LNCAP (cell line): ENCODE measurements around the gene CCDC177.
A peak's percentile ranks its signal among the peaks of the same experiment; 100 is the strongest.

ENCODE experiments used
- CTCF ChIP-seq: fragments of 450-650 bp; IDR thresholded peaks from 2 replicates; pipeline ENCODE4 v1.5.1; 2017; ENCODE audit warnings: mild to moderate bottlenecking

Gene CCDC177

DNA sequence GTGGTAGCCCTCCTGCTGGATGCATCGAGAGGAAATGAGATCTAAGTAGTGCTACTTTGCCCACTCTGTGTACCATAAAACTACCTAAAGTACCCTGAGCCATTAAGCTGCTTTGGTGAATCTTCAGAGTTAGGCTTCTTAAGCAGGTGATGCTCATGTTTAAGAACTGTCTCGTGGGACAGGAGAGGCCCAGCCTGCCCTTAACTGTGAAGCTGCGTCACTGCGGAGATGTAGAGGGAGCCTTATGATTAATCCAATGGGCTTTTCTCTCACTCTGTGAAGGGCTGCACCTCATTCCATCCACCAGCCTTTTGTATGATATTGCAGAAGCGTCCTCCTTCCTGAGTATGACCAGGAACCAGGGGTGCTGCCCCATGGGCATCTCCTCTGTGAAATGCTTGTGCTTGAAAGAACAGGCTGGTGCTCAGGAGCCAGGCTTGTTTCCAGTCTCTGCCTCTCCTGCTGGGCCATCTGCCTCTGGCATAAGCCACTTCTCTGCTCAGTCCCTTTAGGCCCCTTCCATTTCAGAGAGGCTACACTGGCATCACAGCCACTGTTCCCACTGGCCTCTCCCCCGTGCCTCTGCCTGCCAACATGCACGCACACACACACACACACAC, 6.8 kb upstream of the CCDC177 start:
- TF ChIP-seq CTCF = no peak

DNA sequence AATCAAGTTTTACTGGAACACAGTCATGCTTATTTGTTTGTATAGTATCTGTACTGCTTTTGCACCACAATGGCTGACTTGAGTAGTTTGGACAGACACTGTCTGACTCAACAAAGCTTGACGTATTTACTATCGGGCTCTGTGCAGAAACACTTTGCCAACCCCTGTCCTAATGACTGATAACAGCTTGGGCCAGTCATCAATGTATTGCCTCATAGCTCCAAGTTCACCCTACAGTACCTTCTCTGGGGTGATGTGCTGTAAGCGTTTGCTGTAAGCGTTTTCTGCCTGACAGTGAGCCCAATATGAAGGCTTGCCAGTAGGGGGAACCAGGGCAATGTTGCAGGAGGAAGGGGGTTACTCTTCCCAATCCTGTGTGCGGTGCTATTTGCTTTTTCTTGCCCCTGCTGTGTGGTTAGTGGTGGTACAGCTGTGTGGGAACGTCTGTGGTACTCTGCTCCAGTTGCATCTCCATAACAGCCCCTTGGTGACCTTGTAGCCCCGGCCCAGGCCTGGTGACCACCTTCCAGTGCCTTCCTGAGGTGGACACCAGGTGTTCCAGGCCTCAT, 5.4 kb upstream of the CCDC177 start:
- TF ChIP-seq CTCF = peak; percentile 30; the same call in 1 of the 2 replicates

DNA sequence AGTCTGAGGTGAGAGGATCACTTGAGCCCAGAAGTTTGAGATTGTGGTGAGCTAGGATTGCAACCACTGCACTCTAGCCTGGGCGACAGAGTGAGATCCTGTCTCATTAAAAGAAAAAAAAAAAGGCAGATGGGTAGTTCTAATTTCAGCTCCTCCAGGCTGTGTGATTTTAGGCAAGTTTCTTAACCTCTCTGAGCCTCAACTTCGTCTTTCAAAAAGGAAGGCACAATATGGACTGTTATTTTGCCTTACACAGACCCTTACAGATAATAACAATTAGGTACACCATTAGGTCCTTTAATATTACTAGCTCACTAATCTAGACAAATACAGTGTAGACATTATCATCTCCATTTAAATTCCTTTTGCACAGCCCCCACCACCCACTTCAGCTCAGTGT, 4.8 kb upstream of the CCDC177 start:
- no peak for TF ChIP-seq CTCF

DNA sequence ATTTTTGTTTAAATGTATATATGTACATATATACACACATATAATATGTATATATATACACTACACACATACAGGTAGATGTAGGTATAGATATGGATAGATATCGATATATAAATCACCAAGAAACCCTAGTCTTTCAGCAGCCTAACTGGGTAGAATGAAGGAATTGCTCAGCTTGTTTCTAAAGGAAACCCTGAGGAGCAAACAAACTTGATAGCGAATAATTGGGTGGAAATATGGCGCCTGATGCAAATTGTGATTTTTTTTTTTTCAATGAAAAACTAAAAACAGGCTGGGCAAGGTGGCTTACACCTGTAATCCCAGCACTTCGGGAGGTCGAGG, 254 bp upstream of the CCDC177 start:
- peak; percentile 31; the same call in 1 of the 2 replicates for TF ChIP-seq CTCF

DNA sequence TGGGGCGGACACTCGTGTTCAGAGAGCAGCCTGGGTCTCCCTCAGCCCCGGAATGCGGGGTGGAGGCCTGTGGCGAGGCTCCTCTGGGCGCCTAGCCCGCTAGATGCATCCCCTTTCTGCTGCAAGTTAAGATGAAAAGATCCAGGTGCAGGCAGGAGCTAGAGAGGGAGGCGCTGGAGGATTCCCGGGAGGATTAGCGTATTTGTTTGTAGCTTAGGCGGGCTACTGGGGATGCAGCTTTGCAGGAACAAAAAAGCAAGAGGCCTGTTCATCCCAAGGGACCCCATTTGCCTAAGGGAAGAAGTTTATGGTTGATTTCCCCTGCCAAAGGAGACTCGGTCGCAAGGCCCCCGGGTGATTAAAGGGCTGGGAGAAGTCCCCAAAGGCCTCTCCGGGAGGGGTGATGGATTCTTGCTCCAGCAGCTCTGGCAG, 824 bp downstream of the CCDC177 start:
- TF ChIP-seq CTCF = no peak

GRCh38 chr14:69573205-69573830, 1.4 kb downstream of the CCDC177 start:
- TF ChIP-seq CTCF = no peak

DNA sequence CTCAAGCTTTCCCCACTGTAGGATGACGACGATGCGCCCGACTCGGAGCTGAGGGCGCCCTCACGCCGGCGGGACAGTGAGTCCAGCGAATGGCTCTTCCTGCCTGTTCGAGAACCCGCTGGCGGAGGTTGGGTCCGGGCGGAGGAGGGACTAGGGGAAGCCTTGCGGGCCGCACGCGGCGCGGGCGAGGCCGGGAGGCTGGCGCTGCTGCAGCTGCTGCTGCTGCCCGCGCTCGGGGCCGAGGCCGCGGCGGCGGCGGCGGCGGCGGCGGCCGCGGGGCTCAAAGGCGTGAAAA, 1.9 kb downstream of the CCDC177 start:
- no peak for TF ChIP-seq CTCF
